Central memory CD8-positive, alpha-beta T cell (primary cell): ENCODE data around the gene RPH3AL.

Experiments
- ATAC-seq: fragments of 150-1000 bp; cut with Tn5 transposase; replicated peaks from 2 replicates; pipeline ENCODE4 v1.10.0; 2022; ENCODE audit warnings: mild to moderate bottlenecking, moderate FRiP score, moderate number of reproducible peaks; ENCODE audit not compliant: poor library complexity, severe bottlenecking; ENCODE audit errors: extremely low read depth
- DNase-seq, 2 donors: peaks; one replicate each; pipeline ENCODE4 v3.0.0; 2021; ENCODE audit warnings: low spot score in 2 of 2
- H3K27ac Mint-ChIP-seq: one replicate; pipeline ENCODE4 v1.8.0; 2022; ENCODE audit warnings: low read depth, mild to moderate bottlenecking, moderate library complexity, mixed read lengths
- H3K27me3 Mint-ChIP-seq: one replicate; pipeline ENCODE4 v1.8.0; 2022; ENCODE audit warnings: mixed read lengths
- H3K36me3 Mint-ChIP-seq: one replicate; pipeline ENCODE4 v1.8.0; 2022; ENCODE audit warnings: mild to moderate bottlenecking, moderate library complexity, mixed read lengths; ENCODE audit not compliant: insufficient read depth
- H3K4me1 Mint-ChIP-seq: one replicate; pipeline ENCODE4 v1.8.0; 2022; ENCODE audit warnings: mixed read lengths
- H3K4me3 Mint-ChIP-seq: one replicate; pipeline ENCODE4 v1.8.0; 2022; ENCODE audit warnings: mild to moderate bottlenecking, moderate library complexity, mixed read lengths
- H3K9me3 Mint-ChIP-seq: one replicate; pipeline ENCODE4 v1.8.0; 2022; ENCODE audit warnings: mixed read lengths

RPH3AL gene

GRCh38 chr17:187130-187529 is 165.5 kb downstream of the RPH3AL start:
- no peak overlapping the region for H3K27ac Mint-ChIP-seq
- no peak for DNase-seq
- H3K4me1 Mint-ChIP-seq = no peaks in the 10 kb centered on the region
- ATAC-seq = no peak
- peaks cover 46% of the 10 kb centered on the region for H3K27me3 Mint-ChIP-seq
- H3K9me3 Mint-ChIP-seq = no peaks in the 10 kb centered on the region
- no peak overlapping the region for H3K4me3 Mint-ChIP-seq
- peaks cover 1% of the 10 kb centered on the region for H3K36me3 Mint-ChIP-seq

GRCh38 chr17:185445-186138 is 167.0 kb downstream of the RPH3AL start:
- H3K4me3 Mint-ChIP-seq = no peak overlapping the region
- ATAC-seq (no peak), DNase-seq (no peak)
- H3K27ac Mint-ChIP-seq = no peak overlapping the region
- H3K27me3 Mint-ChIP-seq = peaks cover 50% of the 10 kb centered on the region
- no peaks in the 10 kb centered on the region for H3K9me3 Mint-ChIP-seq
- no peaks in the 10 kb centered on the region for H3K4me1 Mint-ChIP-seq
- peaks cover 1% of the 10 kb centered on the region for H3K36me3 Mint-ChIP-seq

- DNase-seq = no peak
- no peak overlapping the region for H3K27ac Mint-ChIP-seq
- no peaks in the 10 kb centered on the region for H3K9me3 Mint-ChIP-seq
- no peak for ATAC-seq
- peaks cover 66% of the 10 kb centered on the region for H3K27me3 Mint-ChIP-seq
- no peak overlapping the region for H3K4me3 Mint-ChIP-seq
- no peaks in the 10 kb centered on the region for H3K4me1 Mint-ChIP-seq
- peaks cover 1% of the 10 kb centered on the region for H3K36me3 Mint-ChIP-seq
Measured at GRCh38 chr17:183021-183420, 169.6 kb downstream of the RPH3AL start.

- peaks cover 1% of the 10 kb centered on the region for H3K36me3 Mint-ChIP-seq
- ATAC-seq (no peak), DNase-seq (no peak)
- H3K27me3 Mint-ChIP-seq = peaks cover 74% of the 10 kb centered on the region
- H3K9me3 Mint-ChIP-seq = no peaks in the 10 kb centered on the region
- H3K27ac Mint-ChIP-seq = no peak overlapping the region
- H3K4me1 Mint-ChIP-seq = no peaks in the 10 kb centered on the region
- peak overlapping the region; percentile 59 for H3K4me3 Mint-ChIP-seq
Measured at GRCh38 chr17:182050-182751, 170.4 kb downstream of the RPH3AL start.

GRCh38 chr17:181245-182049 is 171.2 kb downstream of the RPH3AL start, which contains the start of gene DOC2B:
TSS of gene DOC2B (minus strand) at chr17:181650. CDS start at chr17:181479, 171 bp downstream.
- no peak for DNase-seq
- Mint-ChIP-seq H3K27me3 (peaks cover 74% of the 10 kb centered on the region), H3K4me1 (no peaks in the 10 kb centered on the region), H3K9me3 (no peaks in the 10 kb centered on the region), H3K4me3 (peak within 1 kb of the TSS; percentile 59), H3K27ac (no peak within 1 kb of the TSS), H3K36me3 (peaks cover 1% of the 10 kb centered on the region)
- no peak for ATAC-seq

- H3K4me1 Mint-ChIP-seq = no peaks in the 10 kb centered on the region
- H3K4me3 Mint-ChIP-seq = no peak overlapping the region
- no peak for ATAC-seq
- H3K9me3 Mint-ChIP-seq = no peaks in the 10 kb centered on the region
- peaks cover 65% of the 10 kb centered on the region for H3K27me3 Mint-ChIP-seq
- H3K27ac Mint-ChIP-seq = no peak overlapping the region
- DNase-seq = no peak
- peaks cover 1% of the 10 kb centered on the region for H3K36me3 Mint-ChIP-seq
Measured at GRCh38 chr17:180381-181244, 172.0 kb downstream of the RPH3AL start.

- ATAC-seq (no peak), DNase-seq (no peak)
- no peaks in the 10 kb centered on the region for H3K4me1 Mint-ChIP-seq
- peak overlapping the region; percentile 27 for H3K4me3 Mint-ChIP-seq
- H3K27me3 Mint-ChIP-seq = peaks cover 58% of the 10 kb centered on the region
- no peak overlapping the region for H3K27ac Mint-ChIP-seq
- H3K9me3 Mint-ChIP-seq = no peaks in the 10 kb centered on the region
- peaks cover 1% of the 10 kb centered on the region for H3K36me3 Mint-ChIP-seq
Measured at GRCh38 chr17:179781-180380, 172.7 kb downstream of the RPH3AL start.

GRCh38 chr17:179066-179432 is 173.6 kb downstream of the RPH3AL start:
- H3K27ac Mint-ChIP-seq = no peak overlapping the region
- H3K27me3 Mint-ChIP-seq = peaks cover 50% of the 10 kb centered on the region
- H3K4me1 Mint-ChIP-seq = no peaks in the 10 kb centered on the region
- H3K36me3 Mint-ChIP-seq = peaks cover under 1% of the 10 kb centered on the region
- H3K9me3 Mint-ChIP-seq = no peaks in the 10 kb centered on the region
- H3K4me3 Mint-ChIP-seq = no peak overlapping the region
- DNase-seq (no peak), ATAC-seq (no peak)

GRCh38 chr17:178292-179065 is 174.1 kb downstream of the RPH3AL start:
- ATAC-seq = no peak
- no peaks in the 10 kb centered on the region for H3K9me3 Mint-ChIP-seq
- peaks cover 44% of the 10 kb centered on the region for H3K27me3 Mint-ChIP-seq

GRCh38 chr17:177762-178161 is 174.8 kb downstream of the RPH3AL start:
- ATAC-seq (no peak), DNase-seq (no peak)
- Mint-ChIP-seq H3K9me3 (no peaks in the 10 kb centered on the region), H3K4me1 (no peaks in the 10 kb centered on the region), H3K27ac (no peak overlapping the region), H3K36me3 (no peaks in the 10 kb centered on the region), H3K27me3 (peaks cover 37% of the 10 kb centered on the region), H3K4me3 (no peak overlapping the region)

More at GRCh38 chr17:178292-179065, 174.1 kb downstream of the RPH3AL start:
- Mint-ChIP-seq H3K36me3 (no peaks in the 10 kb centered on the region), H3K4me1 (no peaks in the 10 kb centered on the region), H3K4me3 (no peak overlapping the region), H3K27ac (no peak overlapping the region)
- DNase-seq = no peak

- H3K27ac Mint-ChIP-seq = no peak overlapping the region
- H3K36me3 Mint-ChIP-seq = no peaks in the 10 kb centered on the region
- ATAC-seq (no peak), DNase-seq (no peak)
- no peaks in the 10 kb centered on the region for H3K4me1 Mint-ChIP-seq
- no peak overlapping the region for H3K4me3 Mint-ChIP-seq
- H3K27me3 Mint-ChIP-seq = peaks cover 31% of the 10 kb centered on the region
- no peaks in the 10 kb centered on the region for H3K9me3 Mint-ChIP-seq
Measured at GRCh38 chr17:177155-177554, 175.5 kb downstream of the RPH3AL start.
